Head of caudate nucleus (tissue), 42 donors: Measurements from ENCODE around the gene SERPINA9.
"Not testable (repeated sequence)": the region's sequence is repeated elsewhere in the genome, so short reads cannot be mapped to it uniquely, and the experiment has no call there.

ENCODE experiments used
- DNase-seq, 42 donors: peaks; one replicate each; pipeline versions ENCODE4 v3.0.0 to v3.0.0-alpha.2; 2020 to 2021; ENCODE audit warnings: mixed read lengths in 7 of 42
- intact Hi-C: fragments of 100-400 bp; cut with DNase I; formaldehyde crosslinking; loops from one replicate; pipeline ENCODE4 v1.15.0; 2022

SERPINA9 gene

GRCh38 chr14:94446126-94446525, 29.9 kb downstream of the SERPINA9 start:
- intact Hi-C loops = no loop called here
- peak in 1 of 42 donors; percentile 15 for DNase-seq

GRCh38 chr14:94445003-94445402, 31.0 kb downstream of the SERPINA9 start:
- no peak for DNase-seq
- intact Hi-C loops = no loop called here

- intact Hi-C loops = no loop called here
- no peak for DNase-seq
Measured at GRCh38 chr14:94441531-94442205, 34.3 kb downstream of the SERPINA9 start.

GRCh38 chr14:94441130-94441529, 34.9 kb downstream of the SERPINA9 start:
- intact Hi-C loops = no loop called here

GRCh38 chr14:94439453-94440057, 36.4 kb downstream of the SERPINA9 start:
- no peak for DNase-seq
- intact Hi-C loops = no loop called here

More at GRCh38 chr14:94441130-94441529, 34.9 kb downstream of the SERPINA9 start:
- DNase-seq = no peak

- intact Hi-C loops = no loop called here
Measured at GRCh38 chr14:94428610-94429009, 47.4 kb downstream of the SERPINA9 start.

GRCh38 chr14:94427016-94427613, 48.9 kb downstream of the SERPINA9 start:
- DNase-seq = no peak
- intact Hi-C loops = no loop called here

More at GRCh38 chr14:94428610-94429009, 47.4 kb downstream of the SERPINA9 start:
- DNase-seq = no peak

- intact Hi-C loops = no loop called here
- DNase-seq = no peak
Measured at GRCh38 chr14:94426526-94426925, 49.5 kb downstream of the SERPINA9 start.

- no peak for DNase-seq
- intact Hi-C loops = no loop called here
Measured at GRCh38 chr14:94424371-94424770, 51.6 kb downstream of the SERPINA9 start.

- peak; percentile 47 to 87 (median 75) for DNase-seq
Measured at GRCh38 chr14:94423453-94424056, 52.4 kb downstream of the SERPINA9 start.

GRCh38 chr14:94421316-94421715, 54.7 kb downstream of the SERPINA9 start:
- no peak for DNase-seq
- intact Hi-C loops = no loop called here

More at GRCh38 chr14:94423453-94424056, 52.4 kb downstream of the SERPINA9 start:
- intact Hi-C loops = no loop called here

GRCh38 chr14:94417497-94418205, 58.3 kb downstream of the SERPINA9 start:
- DNase-seq, intact Hi-C loops: not testable (repeated sequence)
